Activated naive CD8-positive, alpha-beta T cell treated with anti-CD3 and anti-CD28 coated beads, Interleukin-2, amount 50 U/mL, for 24 hours (primary cell): ENCODE measurements around the gene DKC1.

Experiments
- ATAC-seq: fragments of 150-1000 bp; cut with Tn5 transposase; one replicate; pipeline ENCODE4 v1.10.0; 2021
- DNase-seq: peaks from one replicate; pipeline ENCODE4 v3.0.0; 2021
- H3K27ac Mint-ChIP-seq: one replicate; pipeline ENCODE4 v1.8.0; 2021; ENCODE audit warnings: mild to moderate bottlenecking, mixed read lengths
- H3K27me3 Mint-ChIP-seq: one replicate; pipeline ENCODE4 v1.8.0; 2021; ENCODE audit warnings: mixed read lengths
- H3K36me3 Mint-ChIP-seq: one replicate; pipeline ENCODE4 v1.8.0; 2021; ENCODE audit warnings: low read depth, mixed read lengths
- H3K4me1 Mint-ChIP-seq: one replicate; pipeline ENCODE4 v1.8.0; 2021; ENCODE audit warnings: mixed read lengths
- H3K4me3 Mint-ChIP-seq: one replicate; pipeline ENCODE4 v1.8.0; 2021; ENCODE audit warnings: mild to moderate bottlenecking, moderate library complexity, mixed read lengths
- H3K9me3 Mint-ChIP-seq: one replicate; pipeline ENCODE4 v1.8.0; 2021; ENCODE audit warnings: mixed read lengths

The DKC1 gene

GRCh38 chrX:154731184-154731583 lies 31.5 kb upstream of the DKC1 start:
- no peaks in the 10 kb centered on the region for H3K9me3 Mint-ChIP-seq
- no peak for DNase-seq
- H3K4me1 Mint-ChIP-seq: peaks cover 97% of the 10 kb centered on the region
- H3K27ac Mint-ChIP-seq: peak overlapping the region; percentile 29
- no peak overlapping the region for H3K4me3 Mint-ChIP-seq
- H3K36me3 Mint-ChIP-seq: no peaks in the 10 kb centered on the region
- no peaks in the 10 kb centered on the region for H3K27me3 Mint-ChIP-seq
- no peak for ATAC-seq

- Mint-ChIP-seq H3K4me3 (no peak overlapping the region), H3K27me3 (no peaks in the 10 kb centered on the region), H3K27ac (peak overlapping the region; percentile 73), H3K4me1 (peaks cover 98% of the 10 kb centered on the region), H3K9me3 (no peaks in the 10 kb centered on the region), H3K36me3 (no peaks in the 10 kb centered on the region)
- ATAC-seq (no peak), DNase-seq (no peak)
Measured at GRCh38 chrX:154731881-154732280, 30.8 kb upstream of the DKC1 start.

- DNase-seq: no peak
Measured at GRCh38 chrX:154732421-154733065, 30.1 kb upstream of the DKC1 start.

GRCh38 chrX:154733066-154733425 lies 29.6 kb upstream of the DKC1 start:
- DNase-seq (no peak), ATAC-seq (peak; percentile 33)
- Mint-ChIP-seq H3K27ac (peak overlapping the region; percentile 63), H3K27me3 (no peaks in the 10 kb centered on the region), H3K36me3 (no peaks in the 10 kb centered on the region), H3K9me3 (no peaks in the 10 kb centered on the region), H3K4me1 (peaks cover 96% of the 10 kb centered on the region), H3K4me3 (peak overlapping the region; percentile 58)

More at GRCh38 chrX:154732421-154733065, 30.1 kb upstream of the DKC1 start:
- Mint-ChIP-seq H3K4me3 (peak overlapping the region; percentile 58), H3K9me3 (no peaks in the 10 kb centered on the region), H3K36me3 (no peaks in the 10 kb centered on the region), H3K27ac (peak overlapping the region; percentile 63), H3K4me1 (peaks cover 98% of the 10 kb centered on the region), H3K27me3 (no peaks in the 10 kb centered on the region)
- peak; percentile 38 for ATAC-seq

GRCh38 chrX:154734061-154734781 lies 28.4 kb upstream of the DKC1 start:
- no peak for DNase-seq
- Mint-ChIP-seq H3K4me3 (peak overlapping the region; percentile 72), H3K4me1 (peaks cover 95% of the 10 kb centered on the region), H3K36me3 (no peaks in the 10 kb centered on the region), H3K27ac (peak overlapping the region; percentile 92), H3K27me3 (no peaks in the 10 kb centered on the region), H3K9me3 (no peaks in the 10 kb centered on the region)
- peak; percentile 26 for ATAC-seq

GRCh38 chrX:154735695-154736393 lies 26.8 kb upstream of the DKC1 start:
- DNase-seq: no peak
- Mint-ChIP-seq H3K4me3 (peak overlapping the region; percentile 12), H3K27me3 (no peaks in the 10 kb centered on the region), H3K4me1 (peaks cover 93% of the 10 kb centered on the region), H3K9me3 (no peaks in the 10 kb centered on the region), H3K36me3 (no peaks in the 10 kb centered on the region), H3K27ac (peak overlapping the region; percentile 92)
- no peak for ATAC-seq

- DNase-seq (no peak), ATAC-seq (no peak)
- Mint-ChIP-seq H3K36me3 (no peaks in the 10 kb centered on the region), H3K4me1 (peaks cover 82% of the 10 kb centered on the region), H3K27ac (peak overlapping the region; percentile 78), H3K27me3 (no peaks in the 10 kb centered on the region), H3K4me3 (no peak overlapping the region), H3K9me3 (no peaks in the 10 kb centered on the region)
Measured at GRCh38 chrX:154737136-154737535, 25.5 kb upstream of the DKC1 start.

- no peaks in the 10 kb centered on the region for H3K36me3 Mint-ChIP-seq
- H3K27ac Mint-ChIP-seq: peak overlapping the region; percentile 86
- no peaks in the 10 kb centered on the region for H3K9me3 Mint-ChIP-seq
- ATAC-seq: peak; percentile 58
- no peaks in the 10 kb centered on the region for H3K27me3 Mint-ChIP-seq
- DNase-seq: no peak
- peaks cover 72% of the 10 kb centered on the region for H3K4me1 Mint-ChIP-seq
- peak overlapping the region; percentile 46 for H3K4me3 Mint-ChIP-seq
Measured at GRCh38 chrX:154738011-154738738, 24.5 kb upstream of the DKC1 start.

GRCh38 chrX:154739952-154740465 lies 22.7 kb upstream of the DKC1 start:
- no peaks in the 10 kb centered on the region for H3K27me3 Mint-ChIP-seq
- H3K27ac Mint-ChIP-seq: no peak overlapping the region
- no peak overlapping the region for H3K4me3 Mint-ChIP-seq
- no peaks in the 10 kb centered on the region for H3K36me3 Mint-ChIP-seq
- H3K9me3 Mint-ChIP-seq: no peaks in the 10 kb centered on the region
- no peak for DNase-seq
- peaks cover 59% of the 10 kb centered on the region for H3K4me1 Mint-ChIP-seq
- no peak for ATAC-seq

- ATAC-seq (no peak), DNase-seq (no peak)
- H3K36me3 Mint-ChIP-seq: peaks cover 4% of the 10 kb centered on the region
- no peak overlapping the region for H3K27ac Mint-ChIP-seq
- H3K9me3 Mint-ChIP-seq: no peaks in the 10 kb centered on the region
- peaks cover 41% of the 10 kb centered on the region for H3K4me1 Mint-ChIP-seq
- no peak overlapping the region for H3K4me3 Mint-ChIP-seq
- no peaks in the 10 kb centered on the region for H3K27me3 Mint-ChIP-seq
Measured at GRCh38 chrX:154742613-154743012, 20.1 kb upstream of the DKC1 start.

GRCh38 chrX:154748712-154749339 lies 13.8 kb upstream of the DKC1 start:
- no peaks in the 10 kb centered on the region for H3K27me3 Mint-ChIP-seq
- H3K4me3 Mint-ChIP-seq: peak overlapping the region; percentile 29
- peak; percentile 72 for ATAC-seq
- H3K27ac Mint-ChIP-seq: no peak overlapping the region
- H3K36me3 Mint-ChIP-seq: peaks cover 4% of the 10 kb centered on the region
- DNase-seq: no peak
- no peaks in the 10 kb centered on the region for H3K9me3 Mint-ChIP-seq
- H3K4me1 Mint-ChIP-seq: peaks cover 31% of the 10 kb centered on the region

- ATAC-seq: no peak
- DNase-seq: no peak
- Mint-ChIP-seq H3K9me3 (no peaks in the 10 kb centered on the region), H3K4me3 (peak overlapping the region; percentile 69), H3K27me3 (no peaks in the 10 kb centered on the region), H3K36me3 (peaks cover 4% of the 10 kb centered on the region), H3K27ac (no peak overlapping the region), H3K4me1 (peaks cover 27% of the 10 kb centered on the region)
Measured at GRCh38 chrX:154749856-154750255, 12.8 kb upstream of the DKC1 start.

- Mint-ChIP-seq H3K9me3 (no peaks in the 10 kb centered on the region), H3K27me3 (no peaks in the 10 kb centered on the region), H3K27ac (peak within 1 kb of the TSS; percentile 64), H3K36me3 (peaks cover 4% of the 10 kb centered on the region), H3K4me3 (peak within 1 kb of the TSS; percentile 73), H3K4me1 (peaks cover 27% of the 10 kb centered on the region)
- peak; percentile 77 for ATAC-seq
- DNase-seq: peak; percentile 43
Measured at GRCh38 chrX:154750301-154751202, 12.1 kb upstream of the DKC1 start, which contains the start of gene GAB3. TSS of gene GAB3 (minus strand) at chrX:154751077. CDS start at chrX:154751025, 52 bp downstream.
